DOHH2 (cell line): ENCODE results near the gene RFXANK.

ENCODE experiments used
- H3F3A ChIP-seq: fragments of 200-600 bp; sonication (generic), shearing (Covaris generic); 2 replicates; pipeline ENCODE4 v1.6.0; 2016; ENCODE audit warnings: antibody characterized with exemption, mild to moderate bottlenecking; ENCODE audit not compliant: control insufficient read depth, insufficient read depth
- H3K27ac ChIP-seq: fragments of 200-600 bp; sonication (generic); 2 replicates; pipeline ENCODE4 v1.5.1; 2014; ENCODE audit warnings: low read depth, mild to moderate bottlenecking, low read length, moderate library complexity
- H3K27me3 ChIP-seq: fragments of 200-600 bp; sonication (generic); 2 replicates; pipeline ENCODE4 v1.6.1; 2014; ENCODE audit warnings: mild to moderate bottlenecking, low read length, mixed read lengths; ENCODE audit not compliant: control insufficient read depth
- H3K36me3 ChIP-seq: fragments of 200-600 bp; sonication (generic); 2 replicates; pipeline ENCODE4 v1.6.1; 2014; ENCODE audit warnings: mild to moderate bottlenecking, low read length, moderate library complexity, mixed read lengths; ENCODE audit not compliant: control insufficient read depth
- H3K4me1 ChIP-seq: fragments of 200-600 bp; sonication (generic); 2 replicates; pipeline ENCODE4 v1.6.1; 2014; ENCODE audit warnings: mild to moderate bottlenecking, low read length, mixed read lengths; ENCODE audit not compliant: control insufficient read depth
- H3K4me2 ChIP-seq: fragments of 200-600 bp; sonication (generic); 2 replicates; pipeline ENCODE4 v1.6.0; 2014; ENCODE audit warnings: mild to moderate bottlenecking, low read length, moderate library complexity
- H3K4me3 ChIP-seq: fragments of 200-600 bp; sonication (generic); 2 replicates; pipeline ENCODE4 v1.5.1; 2014; ENCODE audit warnings: mild to moderate bottlenecking, low read length, mixed read lengths
- H3K79me2 ChIP-seq: fragments of 200-600 bp; sonication (generic); 2 replicates; pipeline ENCODE4 v1.6.1; 2014; ENCODE audit warnings: mild to moderate bottlenecking, low read length, mixed read lengths; ENCODE audit not compliant: control insufficient read depth
- H3K9me2 ChIP-seq: fragments of 200-600 bp; sonication (generic); replicated peaks from 2 replicates; pipeline ENCODE4 v1.6.1; 2014; ENCODE audit warnings: mild to moderate bottlenecking, low read length, mixed read lengths; ENCODE audit not compliant: control insufficient read depth
- H3K9me3 ChIP-seq: fragments of 200-600 bp; sonication (generic); 2 replicates; pipeline ENCODE4 v1.6.1; 2014; ENCODE audit warnings: antibody characterized with exemption, low read length, mixed read lengths; ENCODE audit not compliant: control insufficient read depth, insufficient read depth
- H4K20me1 ChIP-seq: fragments of 200-600 bp; sonication (generic); 2 replicates; pipeline ENCODE4 v1.6.0; 2014; ENCODE audit warnings: low read depth, mild to moderate bottlenecking, antibody characterized with exemption, low read length, moderate library complexity; ENCODE audit not compliant: control insufficient read depth, insufficient read depth
- EZH2phosphoT487 ChIP-seq: fragments of 200-600 bp; sonication (generic); IDR thresholded peaks from 2 replicates; pipeline ENCODE4 v1.6.1; 2017; ENCODE audit warnings: borderline replicate concordance, mild to moderate bottlenecking, antibody characterized with exemption, low read length, moderate library complexity, mixed read lengths
- TF ChIP-seq, protein P1 (sequence below): fragments of 200-600 bp; sonication (generic); IDR thresholded peaks from one replicate; pipeline ENCODE4 v1.5.1; 2014; ENCODE audit warnings: antibody characterized with exemption, mild to moderate bottlenecking, low read depth, low read length; ENCODE audit not compliant: poor library complexity, severe bottlenecking

RFXANK gene

DNA sequence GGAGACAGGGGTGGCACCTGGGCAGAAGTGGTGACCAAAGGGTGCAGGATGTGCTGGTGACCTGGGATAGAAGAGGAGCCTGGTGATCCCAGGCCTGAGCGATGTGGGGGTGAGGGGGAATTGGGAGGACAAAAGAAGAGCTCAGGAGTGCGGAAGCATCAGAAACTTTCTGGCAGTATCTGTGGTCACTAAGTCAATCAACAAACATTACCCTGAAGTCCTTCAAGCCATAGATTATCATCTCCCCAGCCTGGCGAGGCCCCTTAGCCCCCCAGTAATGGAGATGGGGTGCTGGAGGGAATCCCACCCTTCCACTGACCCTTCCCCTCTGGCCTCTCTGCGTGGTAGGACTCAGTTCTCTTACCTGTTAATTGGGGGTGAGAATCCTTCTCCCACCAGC, 32.5 kb upstream of the RFXANK start:
- peak overlapping the region; percentile 97 for H3K27ac ChIP-seq

DNA sequence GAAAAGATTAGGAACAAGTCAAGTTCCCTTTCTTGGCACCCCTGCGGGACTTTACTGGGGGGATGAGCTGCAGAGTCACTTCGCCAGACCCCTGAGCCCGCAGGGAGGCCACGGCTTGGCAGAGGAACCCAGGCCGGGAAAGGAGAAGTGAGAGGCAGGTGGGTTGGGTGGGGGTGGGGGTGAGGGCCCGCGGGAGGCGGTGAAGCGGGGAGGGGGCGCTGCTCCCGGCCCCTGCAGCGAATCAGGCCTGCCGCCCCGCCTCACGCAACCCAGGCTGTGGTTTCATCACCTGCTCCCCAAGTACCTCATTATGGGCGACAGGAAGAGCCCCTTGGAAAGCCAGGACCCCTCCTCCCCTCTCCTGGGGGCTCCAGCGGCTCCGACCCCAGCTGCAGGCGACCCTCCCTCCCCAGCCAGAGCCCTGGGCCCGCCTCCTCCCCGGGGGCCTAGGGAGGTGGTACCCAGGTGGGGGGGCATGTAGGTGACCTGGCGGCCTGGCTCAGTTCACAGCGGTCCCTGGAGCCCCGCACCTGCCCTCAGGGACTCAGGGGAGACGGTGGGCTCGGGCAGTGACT, 31.5 kb upstream of the RFXANK start:
- peak overlapping the region; percentile 97 for H3K27ac ChIP-seq
- peak overlapping the region; percentile 96 for H3K4me3 ChIP-seq
- no peaks in the 10 kb centered on the region for H3K9me2 ChIP-seq
- H3K9me3 ChIP-seq, result no peaks in the 10 kb centered on the region
- H3F3A ChIP-seq, result peaks cover 82% of the 10 kb centered on the region
- H4K20me1 ChIP-seq, result peaks cover 6% of the 10 kb centered on the region; the same call in 1 of the 2 replicates
- H3K79me2 ChIP-seq, result peaks cover 86% of the 10 kb centered on the region
- H3K27me3 ChIP-seq, result no peaks in the 10 kb centered on the region
- H3K4me1 ChIP-seq, result peaks cover 99% of the 10 kb centered on the region
- no peak for TF ChIP-seq EZH2phosphoT487
- TF ChIP-seq, protein P1, sequence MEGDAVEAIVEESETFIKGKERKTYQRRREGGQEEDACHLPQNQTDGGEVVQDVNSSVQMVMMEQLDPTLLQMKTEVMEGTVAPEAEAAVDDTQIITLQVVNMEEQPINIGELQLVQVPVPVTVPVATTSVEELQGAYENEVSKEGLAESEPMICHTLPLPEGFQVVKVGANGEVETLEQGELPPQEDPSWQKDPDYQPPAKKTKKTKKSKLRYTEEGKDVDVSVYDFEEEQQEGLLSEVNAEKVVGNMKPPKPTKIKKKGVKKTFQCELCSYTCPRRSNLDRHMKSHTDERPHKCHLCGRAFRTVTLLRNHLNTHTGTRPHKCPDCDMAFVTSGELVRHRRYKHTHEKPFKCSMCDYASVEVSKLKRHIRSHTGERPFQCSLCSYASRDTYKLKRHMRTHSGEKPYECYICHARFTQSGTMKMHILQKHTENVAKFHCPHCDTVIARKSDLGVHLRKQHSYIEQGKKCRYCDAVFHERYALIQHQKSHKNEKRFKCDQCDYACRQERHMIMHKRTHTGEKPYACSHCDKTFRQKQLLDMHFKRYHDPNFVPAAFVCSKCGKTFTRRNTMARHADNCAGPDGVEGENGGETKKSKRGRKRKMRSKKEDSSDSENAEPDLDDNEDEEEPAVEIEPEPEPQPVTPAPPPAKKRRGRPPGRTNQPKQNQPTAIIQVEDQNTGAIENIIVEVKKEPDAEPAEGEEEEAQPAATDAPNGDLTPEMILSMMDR, result no peak
- peaks cover 82% of the 10 kb centered on the region for H3K36me3 ChIP-seq
- H3K4me2 ChIP-seq, result peak overlapping the region; percentile 91

More for the DNA sequence above, 32.5 kb upstream of the RFXANK start:
- Histone ChIP-seq H3K27me3 (no peaks in the 10 kb centered on the region), H4K20me1 (no peaks in the 10 kb centered on the region), H3K9me2 (no peaks in the 10 kb centered on the region), H3K4me3 (peak overlapping the region; percentile 96), H3K4me2 (peak overlapping the region; percentile 91), H3K36me3 (peaks cover 80% of the 10 kb centered on the region), H3F3A (peaks cover 76% of the 10 kb centered on the region), H3K4me1 (peaks cover 98% of the 10 kb centered on the region), H3K79me2 (peaks cover 84% of the 10 kb centered on the region), H3K9me3 (no peaks in the 10 kb centered on the region)
- TF ChIP-seq EZH2phosphoT487, result no peak
- TF ChIP-seq, protein P1, result no peak

GRCh38 chr19:19162495-19162894, 29.6 kb upstream of the RFXANK start:
- Histone ChIP-seq H3K9me3 (no peaks in the 10 kb centered on the region), H3K4me2 (peak overlapping the region; percentile 91), H4K20me1 (peaks cover 12% of the 10 kb centered on the region; the same call in 1 of the 2 replicates), H3K4me3 (peak overlapping the region; percentile 96), H3K36me3 (peaks cover 81% of the 10 kb centered on the region), H3K27ac (peak overlapping the region; percentile 97), H3K79me2 (peaks cover 90% of the 10 kb centered on the region), H3K27me3 (no peaks in the 10 kb centered on the region), H3K4me1 (peaks cover 93% of the 10 kb centered on the region), H3K9me2 (no peaks in the 10 kb centered on the region), H3F3A (peaks cover 79% of the 10 kb centered on the region)
- TF ChIP-seq EZH2phosphoT487, result no peak
- TF ChIP-seq, protein P1, result no peak
